Eye (tissue), 1 donor: ENCODE results near the gene MYO16.
A peak's percentile ranks its signal among the peaks of the same experiment; 100 is the strongest.

ENCODE experiments used
- DNase-seq: peaks from one replicate; pipeline ENCODE4 v3.0.0-alpha.2; 2015

Gene MYO16

DNA sequence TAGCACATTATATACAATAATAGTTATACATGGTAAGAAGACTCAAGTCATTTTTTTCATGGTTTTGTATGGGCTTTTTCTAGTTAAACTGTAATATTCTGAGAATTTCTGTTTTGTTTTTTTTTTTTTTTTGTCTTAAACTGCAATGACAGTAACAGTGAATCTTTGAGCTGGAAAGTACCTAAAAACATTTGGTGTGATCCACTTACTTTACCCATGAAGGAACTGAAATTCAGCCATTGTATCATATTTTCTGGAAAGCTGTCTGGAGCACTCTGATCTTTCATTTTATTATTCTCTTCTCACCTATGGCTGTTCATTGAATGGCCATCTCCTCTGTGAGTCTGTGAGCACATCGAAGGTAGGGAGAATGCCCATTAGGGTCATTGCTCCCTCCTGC, 37.8 kb downstream of the MYO16 start:
- no peak for DNase-seq

DNA sequence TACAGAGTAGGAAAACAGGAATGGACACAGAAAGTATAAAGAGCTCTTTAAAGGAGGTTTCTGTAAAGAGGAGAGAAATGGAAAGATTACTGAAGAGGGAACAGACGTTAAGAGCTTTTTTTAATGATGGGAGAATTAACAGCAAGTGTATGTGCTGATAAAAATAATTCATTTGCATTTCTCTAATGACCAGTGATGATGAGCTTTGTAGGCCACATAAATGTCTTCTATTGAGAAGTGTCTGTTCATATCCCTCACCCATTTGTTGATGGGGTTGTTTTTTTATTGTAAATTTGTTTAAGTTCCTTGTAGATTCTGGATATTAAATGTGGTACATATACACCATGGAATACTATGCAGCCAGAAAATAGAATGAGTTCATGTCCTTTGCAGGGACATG, 40.0 kb downstream of the MYO16 start:
- DNase-seq = no peak

DNA sequence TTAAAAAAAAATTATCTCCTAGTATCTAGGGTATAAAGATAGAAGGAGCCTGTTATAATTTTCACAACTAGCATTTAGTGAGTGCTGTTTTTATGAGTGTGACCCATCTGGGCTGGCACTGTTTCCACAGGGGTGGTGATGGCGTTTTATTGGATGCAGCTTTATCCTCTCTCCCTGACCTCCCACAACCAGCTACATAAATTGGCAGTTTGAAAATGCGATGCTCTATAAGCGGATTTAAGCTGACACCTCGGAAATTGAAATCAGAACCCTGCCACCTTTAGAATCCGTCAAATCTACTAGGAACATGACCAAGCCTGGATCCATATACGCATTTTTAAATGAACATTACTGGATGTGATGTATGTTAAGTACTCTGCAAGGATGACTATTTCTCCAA, 44.9 kb downstream of the MYO16 start:
- no peak for DNase-seq

DNA sequence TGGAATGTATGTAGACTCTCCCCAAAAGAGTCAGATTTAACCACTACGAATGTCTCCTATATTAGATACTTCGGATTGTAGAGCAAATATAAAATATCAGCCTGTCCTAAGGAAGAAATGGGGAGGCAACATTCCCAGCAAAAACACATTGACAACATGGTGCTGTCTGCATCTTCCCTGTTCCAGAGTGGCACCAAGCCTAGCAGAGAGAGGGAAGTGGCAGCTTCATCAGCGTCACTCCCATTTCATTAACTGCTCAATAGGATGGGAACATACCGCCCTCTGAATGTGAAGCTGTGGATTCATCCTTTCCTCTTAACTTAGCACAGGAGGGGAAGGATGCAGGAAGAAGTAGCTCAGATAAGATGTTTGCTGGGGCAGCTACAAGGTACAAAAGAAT, 45.4 kb downstream of the MYO16 start:
- DNase-seq = no peak

DNA sequence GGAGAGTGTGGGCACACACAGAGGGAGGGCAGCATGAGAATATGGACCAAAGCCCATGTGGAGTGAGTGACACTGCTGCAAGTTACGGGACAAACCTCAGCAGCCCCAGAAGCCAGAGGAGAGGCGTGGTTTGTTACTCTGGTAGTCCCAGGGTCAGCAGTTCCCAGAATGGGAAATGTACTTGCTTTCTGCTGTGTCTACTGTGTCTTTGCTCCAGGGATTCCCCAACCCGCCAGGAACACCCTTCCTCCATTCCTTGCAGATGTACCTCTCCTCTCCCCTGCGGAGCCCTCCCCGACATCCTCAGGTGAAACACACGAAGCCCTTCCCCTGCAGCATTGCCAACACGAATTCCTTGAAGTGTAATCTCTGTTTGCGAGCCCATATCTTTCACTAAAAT, 47.2 kb downstream of the MYO16 start:
- no peak for DNase-seq

DNA sequence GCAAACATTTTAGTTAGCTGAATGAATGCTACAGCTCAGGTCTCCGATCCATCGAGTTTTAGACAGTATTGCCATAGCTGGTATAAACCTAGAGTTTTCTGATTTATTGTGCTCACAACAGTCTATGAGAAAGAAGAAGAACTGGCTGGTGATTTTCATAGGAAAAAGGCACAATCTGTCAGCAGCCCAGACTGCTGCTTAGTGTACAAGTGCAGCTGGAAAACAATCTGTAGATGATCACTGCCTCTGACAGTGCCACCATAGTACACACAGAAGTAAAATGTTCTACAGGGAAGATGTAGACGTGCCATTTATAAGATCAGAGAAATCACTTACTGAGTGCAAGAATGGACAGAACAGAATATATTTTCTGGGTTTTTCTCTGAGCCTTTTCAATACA, 48.4 kb downstream of the MYO16 start:
- DNase-seq = no peak

DNA sequence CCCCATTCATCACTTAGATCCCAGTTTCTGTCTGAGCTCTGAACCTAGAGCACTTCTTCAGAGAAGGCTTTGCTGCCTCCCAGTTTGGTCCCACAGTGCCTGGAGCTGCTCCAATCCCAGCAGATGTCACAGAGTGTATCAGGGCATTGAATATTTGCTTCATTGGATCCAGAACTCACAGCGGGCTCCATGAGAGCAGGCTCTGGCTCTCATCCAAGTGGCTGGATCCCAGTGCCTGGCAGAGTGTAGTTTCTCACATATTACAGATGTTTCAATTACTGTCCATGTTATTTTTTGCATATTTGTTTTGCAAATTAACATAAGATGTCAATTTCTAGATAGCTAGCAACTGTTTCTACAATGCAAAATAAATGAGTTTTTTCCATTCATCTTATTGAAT, 50.6 kb downstream of the MYO16 start:
- no peak for DNase-seq

DNA sequence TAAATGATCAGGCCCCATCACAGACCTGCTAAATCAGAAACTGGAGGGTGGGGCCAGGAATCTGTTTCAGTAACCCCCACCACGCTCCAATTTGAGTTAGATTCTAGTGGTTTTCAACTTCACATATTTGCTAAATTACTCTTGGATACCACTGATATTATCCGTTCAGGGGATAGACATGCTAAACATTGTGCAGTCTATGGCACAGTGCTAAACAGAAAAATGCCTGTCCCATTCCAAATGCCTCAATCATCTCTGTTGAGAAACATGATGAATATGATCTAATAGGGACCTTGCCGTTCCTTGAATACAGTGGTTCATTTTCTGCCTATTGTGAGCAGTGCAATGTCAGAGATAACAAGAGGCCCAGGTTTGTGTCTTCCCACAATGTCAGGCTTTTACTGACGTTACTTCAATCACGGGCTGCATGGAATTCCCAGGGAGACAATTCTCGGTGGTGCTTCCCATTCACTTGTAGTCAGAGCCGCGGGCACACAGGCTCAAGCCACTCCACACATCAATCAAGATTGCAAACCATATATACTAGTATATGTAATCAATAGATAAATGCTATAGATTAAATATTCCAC, 52.7 kb downstream of the MYO16 start:
- DNase-seq = peak; percentile 28

DNA sequence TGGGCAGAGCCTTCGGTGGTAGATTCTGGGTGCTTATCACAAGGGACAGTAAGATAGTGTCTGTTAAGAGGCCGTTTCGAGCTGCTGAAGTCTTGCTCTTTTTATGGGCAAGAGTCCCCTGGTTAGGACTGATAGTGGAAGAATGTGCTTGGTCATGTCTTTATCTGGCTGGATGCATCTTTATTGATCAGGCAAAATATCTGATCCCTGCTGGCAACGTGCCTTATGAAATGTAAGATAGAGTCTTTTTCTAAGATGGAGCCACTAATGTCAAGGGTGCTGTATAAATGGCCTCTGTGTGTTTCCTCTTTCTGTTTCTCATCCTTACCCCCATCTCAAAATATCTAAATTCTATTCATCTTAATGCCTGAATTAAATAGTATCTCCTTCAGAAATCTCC, 53.3 kb downstream of the MYO16 start:
- DNase-seq = peak; percentile 30

DNA sequence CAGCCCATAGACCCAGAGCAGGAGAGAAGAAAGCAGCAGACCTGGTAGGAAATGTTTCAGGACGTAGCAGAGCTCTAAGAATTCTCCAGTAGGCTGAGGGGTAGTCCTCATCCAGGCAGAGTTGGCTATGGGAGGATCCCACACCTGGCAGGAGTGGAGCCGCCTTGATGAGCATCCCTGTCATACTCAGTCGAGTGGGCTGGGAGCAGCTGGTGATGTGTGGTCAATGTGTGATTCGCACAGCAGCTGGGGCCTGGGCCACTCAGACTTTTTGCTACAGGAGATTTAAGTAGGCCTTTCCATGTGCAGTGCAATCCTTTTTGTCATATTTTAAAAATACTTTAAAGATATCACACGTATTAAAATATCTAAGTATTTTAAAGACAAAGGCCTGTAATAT, 56.6 kb downstream of the MYO16 start:
- no peak for DNase-seq

DNA sequence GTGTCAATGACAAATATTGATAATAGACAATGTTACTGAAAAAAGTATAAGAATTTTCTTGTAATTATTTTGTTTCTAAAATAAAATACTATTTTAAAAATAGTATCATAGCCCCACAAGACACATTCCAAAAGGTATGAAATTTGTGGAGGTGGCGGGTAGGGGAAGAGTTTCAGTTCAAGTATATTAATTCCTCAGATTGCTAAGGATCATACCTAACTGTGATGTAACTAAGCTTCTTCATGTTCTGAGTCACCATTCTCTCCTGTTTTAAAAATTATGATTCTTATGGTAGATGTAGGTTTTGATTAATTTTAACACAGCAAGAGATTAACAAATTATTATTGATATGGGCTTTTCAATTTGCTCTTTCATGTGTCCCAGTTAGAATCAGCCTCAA, 61.3 kb downstream of the MYO16 start:
- DNase-seq = no peak

DNA sequence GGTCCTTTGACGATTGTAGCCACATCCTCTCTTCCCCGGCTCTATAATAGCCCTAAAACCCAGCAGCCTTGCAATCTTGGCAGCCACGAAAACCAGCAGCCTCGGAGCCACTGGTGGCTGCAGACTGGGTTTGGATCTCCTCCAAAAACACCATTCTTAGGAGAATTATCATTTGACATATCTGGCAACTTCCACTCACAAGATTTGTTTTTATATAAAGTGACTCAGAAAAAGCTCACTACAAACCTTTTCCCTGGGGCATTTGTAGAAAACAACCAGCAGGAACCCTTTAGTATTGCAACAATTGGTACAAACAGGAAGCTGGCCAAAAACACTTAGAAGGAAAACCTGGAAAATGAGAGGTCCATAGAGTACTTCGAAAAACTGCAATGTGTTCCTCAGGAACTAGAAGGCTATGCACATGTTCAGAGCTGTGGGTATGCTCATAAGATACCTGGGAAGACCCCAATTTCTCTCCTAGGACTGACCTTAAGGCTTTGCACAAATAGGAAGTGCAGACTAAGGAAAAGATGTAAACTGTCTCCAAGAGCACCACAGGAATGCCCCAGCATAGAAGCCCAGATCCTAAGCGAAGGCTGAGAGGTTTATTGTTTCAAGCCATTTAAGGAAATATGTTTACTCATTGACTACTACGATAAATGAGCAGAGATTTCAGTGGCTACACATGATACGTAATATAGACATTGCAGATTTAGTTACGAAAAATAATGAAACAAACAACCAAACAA, 71.2 kb downstream of the MYO16 start:
- DNase-seq = no peak

DNA sequence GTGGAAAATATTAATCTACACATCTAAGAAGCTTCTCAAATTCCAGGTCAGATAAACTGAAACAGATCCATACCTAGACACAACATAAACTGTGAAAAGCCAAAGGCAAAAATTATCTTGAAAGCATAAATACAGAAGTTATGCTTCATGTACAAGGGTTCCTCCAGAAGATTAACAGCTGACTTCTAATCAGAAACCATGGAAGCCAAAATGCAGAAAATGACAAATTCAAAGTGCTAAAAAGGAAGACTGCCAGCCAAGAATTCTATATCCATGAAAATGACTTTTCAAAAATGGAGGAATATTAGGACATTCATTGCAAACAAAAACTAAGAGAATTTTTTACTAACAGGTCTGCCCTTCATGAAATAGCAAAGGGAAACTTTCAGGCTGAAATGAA, 72.8 kb downstream of the MYO16 start:
- DNase-seq = no peak

DNA sequence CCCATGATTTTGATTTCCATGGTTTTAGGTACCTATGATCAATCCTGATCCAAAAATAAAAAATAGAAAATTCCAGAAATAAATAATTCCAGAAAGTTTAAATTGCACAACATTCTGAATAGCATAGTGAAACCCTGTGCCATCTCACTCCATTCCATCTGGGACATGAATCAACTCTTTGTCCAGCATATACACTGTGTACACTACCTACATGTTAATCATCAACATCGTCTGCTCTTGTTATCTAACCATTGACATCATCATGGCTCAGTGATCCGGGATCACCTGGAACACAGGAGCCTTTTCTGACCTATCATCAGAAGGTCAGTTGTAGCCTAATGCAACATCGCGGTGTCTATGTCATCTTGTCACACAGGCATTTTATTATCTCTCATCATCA, 75.6 kb downstream of the MYO16 start:
- no peak for DNase-seq

DNA sequence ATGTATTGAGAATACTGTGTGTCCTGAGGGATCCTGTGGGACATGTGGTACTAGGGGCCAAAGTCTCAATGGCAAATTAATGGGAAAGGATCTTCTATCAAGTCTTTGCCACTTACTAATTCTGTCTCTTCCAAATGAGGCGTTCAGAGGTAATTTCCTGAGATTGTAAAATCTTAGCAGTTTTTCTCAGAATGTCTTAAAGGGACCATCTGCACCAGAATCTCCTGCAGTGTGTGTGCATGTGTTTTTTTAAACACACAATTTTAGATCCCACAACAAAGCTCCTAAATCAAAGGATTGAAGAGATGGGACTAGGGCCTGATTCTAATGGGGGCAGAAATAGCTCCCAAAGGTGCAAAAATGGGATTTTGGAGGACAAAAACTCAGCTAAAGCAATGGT, 78.2 kb downstream of the MYO16 start:
- DNase-seq = no peak

DNA sequence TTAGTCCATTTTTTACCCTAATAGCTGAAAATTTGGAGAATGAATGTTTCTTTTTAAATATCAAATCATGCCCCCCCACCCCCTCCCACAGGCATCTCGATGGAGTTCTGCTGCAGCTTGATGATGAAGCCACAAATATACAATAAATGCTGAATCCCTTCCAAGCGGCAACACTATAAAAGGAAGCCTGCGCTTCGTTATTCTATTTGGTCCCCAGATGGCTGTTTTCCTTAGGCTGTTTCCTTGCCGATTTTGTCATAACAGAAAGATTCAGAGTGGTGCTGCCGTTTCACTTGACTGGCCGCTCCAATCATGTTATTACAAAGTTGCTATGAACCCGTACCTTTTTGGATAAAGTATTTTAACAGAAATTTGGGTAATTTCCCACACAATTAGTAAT, 79.5 kb downstream of the MYO16 start:
- DNase-seq = peak; percentile 45

DNA sequence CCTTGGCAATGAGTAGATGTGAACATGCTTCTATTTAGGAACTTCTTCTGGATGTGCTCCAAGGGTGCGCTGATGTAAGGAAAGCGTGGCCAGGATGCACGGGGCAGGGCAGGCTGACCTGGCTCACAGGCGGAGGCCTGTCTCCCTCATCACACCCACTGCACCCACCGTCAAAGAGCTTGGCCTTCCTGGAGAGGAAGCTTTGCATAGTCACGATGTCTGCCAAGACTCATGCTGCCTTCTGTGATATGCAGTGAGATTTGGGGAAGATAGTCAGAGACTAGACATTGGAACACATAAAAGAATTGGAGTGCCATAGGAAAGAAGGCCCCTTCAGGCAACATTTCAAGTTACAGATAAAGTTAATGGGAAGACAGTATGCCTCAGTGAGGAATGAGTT, 82.0 kb downstream of the MYO16 start:
- DNase-seq = no peak

DNA sequence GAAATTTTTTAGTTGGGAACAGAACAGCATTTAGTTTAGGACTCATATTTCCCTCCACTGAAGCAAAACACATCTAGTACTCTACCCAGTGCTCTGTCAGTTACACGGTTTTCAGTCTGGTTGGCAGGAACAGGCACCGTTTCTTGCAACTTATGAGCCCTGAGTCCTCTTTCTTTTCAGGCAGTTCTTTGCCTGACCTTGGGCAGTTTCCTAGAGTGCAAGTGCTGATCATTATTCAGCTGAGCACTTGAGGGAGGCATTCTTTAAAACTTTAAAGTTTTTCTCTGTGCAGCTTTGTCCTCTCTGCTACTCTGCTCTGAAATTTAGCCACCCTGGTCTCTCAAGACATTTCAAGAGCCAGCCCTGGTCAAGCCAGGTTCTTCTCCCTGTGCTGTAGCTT, 96.1 kb downstream of the MYO16 start:
- no peak for DNase-seq

DNA sequence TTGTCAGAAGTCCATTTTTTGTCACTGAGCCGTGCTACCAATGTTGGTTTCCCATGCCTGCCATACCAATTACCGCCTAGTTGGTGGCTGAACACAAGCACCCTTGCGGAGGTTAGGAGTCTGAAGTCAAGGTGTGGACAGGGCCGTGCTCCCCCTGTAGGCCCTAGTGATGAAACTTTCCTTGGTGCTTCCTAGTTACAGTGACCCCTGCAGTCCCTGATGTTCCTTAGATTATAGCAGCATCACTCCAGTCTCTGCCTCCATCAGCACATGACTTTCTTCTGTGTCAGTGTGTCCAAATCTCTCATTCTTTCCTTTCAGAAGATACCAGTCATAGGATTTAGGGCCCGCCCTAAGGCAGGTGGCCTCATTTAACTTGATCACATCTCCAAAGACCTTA, 99.0 kb downstream of the MYO16 start:
- DNase-seq = no peak

DNA sequence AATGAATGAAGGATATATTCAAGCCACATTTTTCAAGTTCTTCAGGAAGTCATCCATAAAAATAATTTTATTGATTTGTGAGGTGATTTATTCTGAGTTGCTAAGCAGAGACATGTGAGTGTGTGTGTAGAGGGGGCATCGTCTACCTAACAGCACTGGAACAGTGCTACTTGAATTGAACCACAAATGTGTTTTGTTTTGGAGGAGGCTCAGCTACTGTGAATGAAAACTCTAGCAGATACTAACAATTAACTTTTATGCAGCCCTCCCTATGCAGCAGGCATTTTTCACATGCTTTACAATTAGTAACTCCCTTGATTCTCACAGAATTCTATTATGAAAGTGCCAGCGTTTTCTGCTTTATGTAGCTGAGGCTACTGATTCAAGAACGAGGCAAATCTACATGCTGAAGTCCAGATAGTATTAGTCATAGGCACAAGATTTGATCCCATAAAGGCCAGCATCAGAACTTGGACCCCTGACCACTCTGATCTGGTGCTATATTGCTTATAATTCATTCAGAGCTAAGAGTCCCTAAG, 103.7 kb downstream of the MYO16 start:
- no peak for DNase-seq

DNA sequence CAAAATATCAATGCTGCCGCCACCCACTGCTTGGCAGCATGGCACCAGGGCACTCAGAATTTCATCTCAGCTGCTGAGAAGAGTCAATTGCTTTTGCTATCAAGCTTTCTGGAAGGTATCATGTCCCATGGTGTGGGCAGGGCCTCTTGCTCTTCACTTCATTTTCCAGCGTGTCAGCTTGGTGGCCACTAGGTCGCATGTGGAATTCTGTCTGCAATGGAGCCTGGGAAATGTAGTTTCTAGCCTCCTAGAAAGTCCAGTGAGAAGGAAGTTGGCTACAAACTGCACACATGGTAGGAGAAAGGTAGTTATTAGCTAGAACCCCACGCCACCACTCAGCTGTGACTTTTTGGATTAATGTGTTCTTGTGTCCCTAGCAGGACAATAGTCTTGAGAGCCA, 105.3 kb downstream of the MYO16 start:
- DNase-seq = no peak

DNA sequence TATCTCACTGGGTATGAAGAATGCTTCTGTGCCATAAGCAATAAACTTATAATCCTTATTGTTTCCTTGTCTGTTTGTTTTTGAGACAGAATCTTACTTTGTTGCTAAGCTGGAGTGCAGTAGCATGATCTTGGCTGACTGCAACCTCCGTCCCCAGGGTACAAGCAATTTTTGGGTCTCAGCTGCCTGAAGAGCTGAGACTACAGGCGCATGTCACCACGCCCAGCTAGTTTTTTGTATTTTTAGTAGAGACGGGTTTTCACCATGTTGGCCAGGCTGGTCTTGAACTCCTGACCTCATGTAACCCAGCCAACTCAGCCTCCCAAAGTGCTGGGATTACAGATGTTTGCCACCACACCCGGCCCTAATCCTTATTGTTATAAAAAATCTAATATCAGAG, 112.5 kb downstream of the MYO16 start:
- no peak for DNase-seq

DNA sequence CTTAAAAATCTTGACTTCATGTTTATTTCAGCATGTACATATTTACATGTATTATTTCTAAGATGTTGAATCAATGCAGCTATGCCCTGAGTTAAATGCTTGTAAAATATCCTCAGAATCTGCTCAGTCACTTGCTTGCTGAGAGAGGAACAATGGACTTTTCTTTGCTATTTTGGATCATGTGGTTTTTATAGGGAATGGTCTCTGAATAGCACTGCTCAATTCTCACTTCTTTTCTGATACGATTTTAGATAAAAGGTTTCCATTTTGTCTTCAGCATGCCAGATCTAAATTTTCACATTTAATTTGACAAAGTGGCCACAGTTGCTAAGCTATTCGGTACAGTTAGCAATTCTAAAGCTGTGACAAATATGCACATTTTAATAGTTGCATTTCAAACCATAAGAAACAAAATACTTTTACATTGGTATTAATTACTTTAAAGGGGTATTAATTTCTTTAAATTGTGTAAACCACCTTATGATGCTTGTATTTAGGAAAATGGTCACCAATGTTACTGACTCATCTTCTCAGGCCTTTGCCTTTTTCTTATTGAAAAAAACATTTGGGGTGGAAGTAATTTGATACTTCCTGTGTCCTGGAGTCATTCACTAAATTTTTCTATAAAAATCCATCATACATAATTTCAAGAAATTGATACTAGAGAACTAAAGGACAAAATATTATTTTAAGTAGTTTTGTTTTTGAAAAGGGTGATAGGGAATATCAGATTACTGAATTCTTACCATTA, 113.5 kb downstream of the MYO16 start:
- no peak for DNase-seq

DNA sequence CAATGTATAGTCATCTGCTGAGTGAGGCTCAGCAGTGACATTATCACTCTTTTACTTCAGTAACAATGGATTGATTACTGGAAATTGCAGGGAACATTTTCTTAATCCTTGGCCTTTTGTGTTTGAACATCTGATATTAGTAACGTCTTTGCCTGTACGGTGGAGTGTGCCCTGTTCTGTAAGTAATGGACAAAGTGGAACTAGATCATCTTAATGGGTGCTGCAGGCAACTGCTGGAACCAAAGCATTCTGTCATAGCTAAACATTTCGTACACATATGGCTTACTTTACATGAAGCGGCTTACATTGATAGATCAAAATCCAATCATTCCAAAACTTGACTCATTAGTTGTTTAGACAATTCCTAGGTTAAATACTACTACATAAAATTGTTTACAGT, 114.1 kb downstream of the MYO16 start:
- DNase-seq = no peak
